HG02852 (cell line): ENCODE measurements around the gene EIF3L.

Source experiments
- ATAC-seq: cut with Tn5 transposase; IDR thresholded peaks from one replicate; pipeline ENCODE4 v1.9.1; 2021; ENCODE audit warnings: mild to moderate bottlenecking, moderate library complexity; ENCODE audit not compliant: unreplicated experiment

EIF3L gene

GRCh38 chr22:37904572-37905533, 55.6 kb downstream of the EIF3L start:
- no peak for ATAC-seq

DNA sequence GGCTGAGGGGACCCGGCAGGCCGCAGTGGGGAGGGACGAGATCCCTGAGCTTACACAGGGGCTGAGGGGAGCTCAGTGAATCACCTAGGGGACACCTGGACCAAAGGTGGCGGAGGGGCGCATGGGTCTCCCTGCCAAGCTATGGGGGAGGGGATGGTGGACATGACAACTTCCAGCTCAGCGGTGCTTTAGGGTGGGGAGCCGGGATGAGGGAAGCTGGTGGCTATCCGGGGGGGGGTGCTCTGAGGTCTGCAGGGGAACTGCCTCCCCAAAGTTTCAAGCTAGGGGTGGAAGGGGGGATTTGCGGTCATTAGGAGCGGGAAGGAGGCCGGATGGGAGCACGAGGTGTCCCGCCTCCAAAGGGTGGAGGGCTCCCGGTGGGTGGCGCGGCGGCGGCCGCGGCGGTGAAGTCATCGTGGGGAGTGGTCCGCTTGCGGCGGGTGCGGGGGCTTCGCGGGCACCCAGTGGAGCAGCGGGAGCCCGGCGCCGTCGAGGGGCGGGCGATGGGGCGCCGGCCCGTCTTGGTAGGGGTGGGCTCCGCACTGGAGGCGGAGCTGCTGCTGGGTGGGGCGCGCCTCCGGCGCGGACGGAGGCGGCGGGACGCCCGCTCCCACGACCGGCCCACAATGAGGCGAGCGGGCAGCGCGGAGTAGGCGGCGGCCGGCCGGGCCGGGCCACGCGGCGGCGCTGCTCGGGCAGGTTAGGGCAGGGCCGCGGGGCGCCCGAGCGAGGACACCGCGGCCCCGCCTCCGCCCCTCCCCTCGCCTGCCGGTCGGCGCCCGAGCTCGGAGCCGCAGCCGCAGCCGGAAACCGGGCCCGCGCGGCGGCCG, 56.5 kb downstream of the EIF3L start, which contains the start of gene MICALL1:
Gene MICALL1 (plus strand): TSS at position 764 of the 830 bp plus-strand sequence. CDS start 126 bp downstream, outside the sequence.
- ATAC-seq = peak; percentile 82

GRCh38 chr22:37906364-37907008, 57.3 kb downstream of the EIF3L start:
- peak; percentile 37 for ATAC-seq

DNA sequence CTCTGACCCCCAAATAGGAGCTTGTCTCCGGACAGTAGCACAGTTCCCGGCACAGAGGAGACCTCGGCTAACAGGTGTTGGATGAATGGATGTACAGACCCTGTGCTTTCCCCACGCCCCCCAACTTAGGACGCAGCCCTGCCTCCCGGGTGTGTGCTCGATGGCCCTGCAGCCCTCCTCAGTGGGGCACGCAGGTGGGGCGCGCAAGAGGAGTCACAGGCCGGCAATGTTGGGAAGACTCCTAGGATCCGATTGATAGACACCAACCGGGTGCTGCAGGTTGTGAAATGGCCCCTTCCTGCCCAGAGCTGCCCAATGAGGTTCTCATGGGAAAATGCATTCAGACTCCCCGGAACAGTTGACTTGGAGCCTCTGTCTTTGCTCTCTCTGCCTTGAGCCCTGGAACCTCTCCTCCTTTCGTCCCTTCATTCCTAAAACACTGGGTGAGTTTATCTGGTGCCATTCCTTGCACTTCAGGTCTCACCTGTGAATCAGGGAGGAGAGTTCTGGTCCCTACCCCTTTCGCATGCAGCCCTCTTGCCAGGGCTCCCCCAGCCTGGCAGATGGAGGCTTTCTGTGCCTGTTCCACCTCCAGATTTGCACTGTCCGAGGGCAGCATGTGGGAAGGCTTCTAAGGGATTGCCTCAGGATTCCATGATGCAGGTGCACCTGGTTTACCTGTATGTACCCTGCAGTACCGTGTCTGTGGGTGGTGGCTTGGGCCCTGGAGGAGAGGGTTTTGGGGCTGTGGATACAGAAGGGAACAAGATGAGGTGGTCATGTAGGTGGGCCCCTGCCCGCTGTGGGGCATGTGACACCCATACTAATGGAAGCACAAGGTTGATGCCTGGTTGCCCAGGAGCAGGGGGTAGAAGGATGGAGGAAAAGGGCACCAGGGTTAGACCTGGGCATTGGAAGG, 58.1 kb downstream of the EIF3L start:
- no peak for ATAC-seq

- ATAC-seq = no peak
These were observed 60.5 kb downstream of the EIF3L start for GRCh38 chr22:37909766-37910165.

GRCh38 chr22:37910890-37911672, 61.9 kb downstream of the EIF3L start:
- no peak for ATAC-seq

DNA sequence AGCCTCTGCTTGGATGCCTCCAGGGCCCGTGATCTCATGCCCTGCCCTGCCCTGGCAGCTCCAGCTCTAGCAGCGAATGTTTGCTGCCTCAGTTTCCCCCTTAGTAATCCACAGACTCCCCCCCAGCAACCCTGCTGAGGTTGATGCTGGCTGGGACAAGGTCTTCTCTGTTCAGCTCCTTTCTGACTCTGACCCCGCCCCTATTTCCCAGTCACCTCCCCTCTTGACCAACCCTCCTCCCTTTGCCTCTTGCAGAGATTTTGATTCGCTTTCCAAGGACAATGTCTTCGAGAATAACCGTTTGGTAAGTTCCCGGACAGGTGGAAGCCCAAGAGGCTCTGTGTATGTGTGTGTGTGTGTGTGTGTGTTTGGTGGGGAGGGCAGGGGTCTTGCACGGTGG, 62.5 kb downstream of the EIF3L start:
- no peak for ATAC-seq

GRCh38 chr22:37912171-37912570, 63.0 kb downstream of the EIF3L start:
- no peak for ATAC-seq

DNA sequence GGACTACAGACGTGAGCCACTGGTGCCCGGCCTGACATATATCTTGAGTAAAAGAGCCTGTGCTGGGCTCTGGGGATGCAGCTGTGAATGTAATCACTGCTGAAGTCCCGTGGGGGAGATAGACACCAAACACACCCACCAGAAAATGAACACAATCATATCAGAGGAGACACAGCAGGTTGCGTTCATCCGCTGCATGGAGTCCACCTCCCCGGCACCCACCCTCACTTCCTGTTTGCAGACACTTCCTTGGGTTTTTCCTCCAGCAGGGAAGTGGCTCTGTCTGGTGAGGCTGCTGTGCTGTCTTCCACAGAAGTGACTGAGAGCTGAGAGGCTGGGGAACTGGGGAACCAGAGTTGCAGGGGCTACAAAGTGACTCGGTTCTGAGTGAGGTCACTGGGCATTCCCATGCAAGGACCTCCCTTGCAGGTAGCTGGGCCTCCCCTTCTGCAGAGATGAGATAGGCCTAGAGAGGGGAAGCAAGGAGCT, 64.1 kb downstream of the EIF3L start:
- ATAC-seq = no peak

DNA sequence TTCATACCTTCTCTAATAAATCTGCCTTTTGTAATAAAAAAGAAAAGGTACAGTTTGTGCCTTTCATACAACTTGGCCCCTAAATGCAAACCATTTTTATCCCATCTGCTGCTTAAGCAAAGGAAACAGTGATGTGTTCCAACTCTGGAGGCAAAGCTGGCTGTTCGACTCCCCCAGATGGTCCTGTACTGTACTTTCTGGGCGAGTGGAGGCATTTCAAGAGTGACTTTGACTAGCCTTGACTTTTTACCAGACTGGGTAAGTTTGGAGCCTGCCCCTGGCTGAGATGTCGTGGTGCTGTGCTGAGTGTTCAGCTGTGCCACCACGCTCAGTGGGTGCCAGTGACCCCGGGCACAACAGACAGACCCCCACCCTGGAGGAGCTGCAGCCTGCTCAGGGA, 67.1 kb downstream of the EIF3L start:
- no peak for ATAC-seq

GRCh38 chr22:37917874-37918548, 68.8 kb downstream of the EIF3L start:
- ATAC-seq = no peak

GRCh38 chr22:37918580-37919270, 69.5 kb downstream of the EIF3L start:
- no peak for ATAC-seq

GRCh38 chr22:37920126-37920525, 70.9 kb downstream of the EIF3L start:
- no peak for ATAC-seq

DNA sequence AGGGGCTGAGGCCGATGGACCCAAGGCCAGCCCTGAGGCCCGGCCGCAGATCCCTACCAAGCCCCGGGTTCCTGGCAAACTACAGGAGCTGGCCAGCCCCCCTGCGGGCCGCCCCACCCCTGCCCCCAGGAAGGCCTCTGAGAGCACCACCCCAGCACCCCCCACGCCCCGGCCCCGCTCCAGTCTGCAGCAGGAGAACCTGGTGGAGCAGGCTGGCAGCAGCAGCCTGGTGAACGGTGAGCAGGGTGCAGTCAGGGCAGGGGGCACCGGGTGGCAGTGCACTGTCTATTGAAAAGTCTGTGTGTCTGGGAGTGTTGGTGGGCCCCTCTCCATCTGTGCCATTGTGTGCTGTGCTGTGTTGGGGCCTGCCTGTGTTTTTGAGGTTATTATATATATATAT, 73.0 kb downstream of the EIF3L start:
- ATAC-seq = no peak

DNA sequence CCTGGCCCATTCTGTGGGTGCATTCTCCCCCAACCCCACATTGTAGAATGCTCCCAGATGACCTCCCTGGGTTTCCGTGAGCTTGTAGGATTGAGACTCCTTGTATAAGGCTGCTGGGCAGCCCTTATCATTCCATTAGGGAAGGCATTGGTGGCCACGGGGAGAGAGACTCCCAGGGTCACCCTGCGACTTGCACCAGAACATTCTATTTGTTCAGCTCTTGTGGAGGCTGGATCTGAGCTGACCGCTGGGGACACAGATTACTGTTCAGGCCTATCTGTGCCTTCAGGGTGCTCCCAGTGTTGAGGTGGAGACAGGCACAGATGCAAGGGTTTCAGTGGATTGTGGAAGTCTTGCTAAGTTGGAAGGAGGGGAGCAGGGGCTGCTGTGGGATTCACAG, 74.7 kb downstream of the EIF3L start:
- no peak for ATAC-seq

DNA sequence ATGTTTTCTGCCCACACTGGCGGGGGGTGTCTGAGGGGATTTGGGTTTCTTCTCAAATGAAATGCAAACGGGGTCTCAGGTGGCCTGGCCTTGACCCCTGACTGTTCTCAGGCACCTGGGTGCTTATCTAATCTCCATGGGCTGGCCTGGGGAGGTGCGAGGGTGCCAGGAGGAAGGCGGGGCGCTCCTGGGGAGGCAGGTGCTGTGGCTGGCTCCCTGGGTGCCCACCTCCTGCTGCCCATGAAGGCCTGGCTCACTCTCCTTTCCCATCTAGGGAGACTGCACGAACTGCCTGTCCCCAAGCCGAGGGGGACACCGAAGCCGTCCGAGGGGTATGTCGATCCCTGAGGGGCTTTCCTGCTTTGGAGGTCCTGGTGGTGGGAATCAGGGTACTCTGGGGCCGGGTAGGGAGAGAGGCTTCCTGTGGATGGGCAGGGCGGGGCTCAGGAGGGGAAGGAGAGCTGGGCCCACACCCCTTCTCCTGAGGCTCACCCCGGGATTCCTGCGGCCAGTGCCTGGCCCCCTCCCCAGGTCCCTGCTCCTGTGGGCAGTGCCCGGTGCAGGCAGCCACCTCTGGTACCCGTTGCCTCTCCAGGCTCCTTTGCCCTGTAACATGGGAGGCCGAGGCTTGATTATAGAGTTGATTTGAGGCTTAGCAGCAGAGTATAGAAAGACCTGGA, 75.3 kb downstream of the EIF3L start:
- ATAC-seq = no peak

GRCh38 chr22:37925330-37925729, 76.1 kb downstream of the EIF3L start:
- no peak for ATAC-seq
